GM19452 (cell line): ENCODE data around the gene FOXE1.

ENCODE experiments used
- ATAC-seq: cut with Tn5 transposase; IDR thresholded peaks from one replicate; pipeline ENCODE4 v1.9.1; 2021; ENCODE audit not compliant: unreplicated experiment

Gene FOXE1

DNA sequence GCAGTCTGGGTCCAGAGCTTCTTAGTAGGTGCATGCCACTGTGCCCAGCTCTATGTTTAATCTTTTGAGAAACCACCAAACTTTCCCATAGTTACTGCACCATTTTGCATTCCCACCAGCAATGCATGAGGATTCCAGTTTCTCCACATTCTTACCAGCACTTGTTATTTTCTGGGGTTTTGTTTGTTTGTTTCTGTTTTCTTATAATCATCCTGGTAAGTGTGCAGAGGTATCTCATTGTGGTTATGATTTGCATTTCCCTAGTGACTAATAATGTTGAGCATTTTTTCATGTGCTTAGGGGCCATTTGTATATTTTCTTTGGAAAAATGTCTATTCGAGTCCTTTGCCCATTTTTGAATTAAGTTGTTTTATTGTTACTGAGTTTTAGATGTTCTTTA, 11.4 kb downstream of the FOXE1 start:
- ATAC-seq: no peak

- no peak for ATAC-seq
Measured at GRCh38 chr9:97866300-97866699, 13.3 kb downstream of the FOXE1 start.

DNA sequence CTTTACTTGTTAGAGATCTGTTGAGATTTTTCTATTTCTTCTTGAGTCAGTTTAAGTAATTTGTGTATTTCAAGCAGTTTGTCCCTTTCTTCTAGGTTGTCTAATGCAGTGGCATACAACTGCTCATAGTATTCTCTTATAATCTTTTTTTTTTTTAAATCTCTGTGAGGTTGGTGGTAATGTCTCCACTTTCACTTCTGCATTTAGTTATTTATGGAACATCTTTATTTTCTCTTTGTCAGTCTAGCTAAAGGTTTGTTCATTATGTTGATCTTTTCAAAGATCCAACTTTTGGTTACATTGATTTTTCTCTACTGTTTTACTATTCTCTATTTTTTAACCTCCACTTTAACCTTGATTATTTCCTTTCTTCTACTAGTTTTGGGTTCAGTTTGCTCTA, 13.8 kb downstream of the FOXE1 start:
- ATAC-seq: no peak

- no peak for ATAC-seq
Measured at GRCh38 chr9:97868859-97869258, 15.8 kb downstream of the FOXE1 start.

DNA sequence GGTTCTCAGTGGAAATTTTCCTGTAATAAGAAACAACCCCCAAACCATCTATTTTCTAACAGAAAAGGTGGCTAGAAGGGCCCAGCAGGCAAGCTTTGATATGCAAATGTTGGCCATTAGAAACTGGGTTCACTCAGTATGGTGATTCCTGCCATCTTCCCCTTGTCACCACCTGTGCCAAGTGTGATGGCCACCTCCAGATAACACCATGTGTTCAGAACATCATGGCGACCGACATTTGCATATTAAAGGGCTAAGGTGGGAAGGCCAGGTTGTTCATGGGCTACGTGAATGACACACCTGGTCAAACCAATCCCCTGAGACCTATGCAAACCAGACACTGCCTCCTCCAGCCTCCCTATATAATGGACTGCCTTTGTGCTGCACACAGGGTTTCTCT, 20.4 kb downstream of the FOXE1 start:
- ATAC-seq: no peak

GRCh38 chr9:97873882-97874281, 20.9 kb downstream of the FOXE1 start:
- ATAC-seq: no peak

DNA sequence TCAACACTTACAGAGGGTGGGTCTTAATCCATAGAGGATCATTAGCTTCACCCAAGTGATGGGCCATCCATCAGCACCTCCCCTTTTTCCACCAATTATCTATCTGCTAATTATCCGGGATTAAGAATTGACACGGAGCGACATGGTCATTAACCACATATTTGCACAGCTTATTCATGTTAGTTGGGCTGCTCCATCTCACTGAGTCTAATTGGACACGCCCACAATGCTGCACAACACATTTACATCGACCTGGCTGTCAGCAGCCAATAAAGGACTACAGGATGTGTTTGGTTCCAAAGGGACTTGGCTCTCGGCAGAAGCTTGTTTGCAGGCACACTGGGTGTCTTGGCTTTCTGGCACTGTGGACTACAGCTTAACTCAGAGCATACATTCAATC, 21.6 kb downstream of the FOXE1 start:
- ATAC-seq: no peak

- no peak for ATAC-seq
Measured at GRCh38 chr9:97875111-97875510, 22.1 kb downstream of the FOXE1 start.

GRCh38 chr9:97876061-97876460, 23.0 kb downstream of the FOXE1 start:
- no peak for ATAC-seq

GRCh38 chr9:97880336-97880735, 27.3 kb downstream of the FOXE1 start:
- ATAC-seq: no peak

DNA sequence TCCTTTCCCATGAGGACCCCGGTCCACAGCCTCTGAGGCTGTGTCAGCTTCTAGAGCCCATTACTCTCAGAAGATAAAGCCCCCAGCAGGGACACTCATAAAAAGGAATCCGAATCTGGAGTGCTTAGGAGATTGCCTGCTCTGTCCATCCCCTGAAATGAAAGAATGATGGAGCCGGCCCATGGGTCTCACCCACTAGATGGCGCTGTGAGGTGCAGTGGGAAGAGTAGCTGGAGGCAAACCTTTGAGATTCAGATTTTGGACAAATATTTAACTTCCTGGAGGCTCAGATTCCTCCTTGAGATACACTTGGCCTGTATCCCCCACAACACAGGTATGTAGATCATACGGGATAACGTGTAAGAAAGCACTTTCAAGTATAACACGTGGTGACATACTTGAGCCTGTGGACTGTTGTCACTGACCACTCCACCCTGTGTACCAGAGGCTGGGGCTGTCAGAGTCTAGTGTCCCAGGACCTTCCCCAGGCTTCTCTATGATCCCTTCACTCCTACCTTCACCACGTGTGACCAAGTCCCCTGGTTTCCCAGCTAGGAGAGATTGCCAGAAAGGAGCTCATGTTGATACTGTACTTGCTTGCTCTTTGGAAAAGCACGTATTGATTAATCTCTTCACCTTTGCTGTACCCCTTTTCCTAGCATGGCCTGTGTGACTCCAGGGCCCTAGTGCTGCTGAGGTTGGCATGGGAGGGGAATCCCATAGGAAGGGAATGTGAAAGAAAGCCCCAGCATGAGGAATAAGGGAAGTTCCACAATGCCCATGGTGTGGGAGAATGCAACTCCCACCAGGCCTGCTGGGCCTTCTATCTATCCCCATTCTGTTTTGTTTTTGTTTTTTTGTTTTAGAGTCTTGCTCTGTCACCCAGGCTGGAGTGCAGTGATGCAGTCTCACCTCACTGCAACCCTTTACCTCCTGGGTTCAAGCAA, 37.2 kb downstream of the FOXE1 start:
- no peak for ATAC-seq

- no peak for ATAC-seq
Measured at GRCh38 chr9:97891736-97892135, 38.7 kb downstream of the FOXE1 start.

DNA sequence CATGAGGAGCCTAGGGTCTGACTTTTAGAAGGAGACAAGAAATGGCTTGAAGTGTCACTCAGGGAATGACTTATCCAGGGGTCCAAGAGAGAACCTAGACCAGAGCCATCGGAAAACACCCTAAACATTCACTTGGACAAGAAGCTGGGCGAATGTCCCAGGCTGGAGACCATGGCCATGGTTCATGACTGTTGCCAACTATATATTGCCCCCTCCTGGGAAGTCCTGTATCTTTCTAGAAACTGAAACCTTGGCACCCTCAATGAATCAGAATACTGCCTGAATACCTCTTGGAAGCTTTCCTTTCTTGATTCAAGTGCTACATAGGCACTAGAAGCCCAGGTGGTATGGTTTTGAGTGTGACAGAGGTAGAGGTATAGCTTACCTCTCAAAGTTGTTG, 39.4 kb downstream of the FOXE1 start:
- ATAC-seq: no peak

DNA sequence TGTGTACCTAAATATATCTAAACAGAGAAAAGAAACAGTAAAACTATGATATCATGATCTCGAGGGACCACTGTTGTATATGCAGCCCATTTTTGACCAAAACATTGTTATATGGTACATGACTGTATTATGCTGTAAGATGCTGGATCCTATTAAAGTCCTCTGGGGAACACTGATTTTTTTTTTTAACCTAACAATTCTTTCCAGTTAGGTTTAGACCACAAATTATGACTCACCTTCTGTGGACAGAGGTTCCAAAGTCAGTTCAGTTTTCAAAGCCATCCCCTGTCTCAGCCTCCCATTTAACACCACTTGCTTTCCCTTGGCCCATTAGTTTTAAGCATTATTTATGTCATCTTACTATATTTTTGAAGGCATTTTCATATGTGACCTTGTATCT, 42.2 kb downstream of the FOXE1 start:
- no peak for ATAC-seq

GRCh38 chr9:97895695-97896332, 42.8 kb downstream of the FOXE1 start:
- no peak for ATAC-seq

GRCh38 chr9:97900103-97900737, 47.2 kb downstream of the FOXE1 start:
- no peak for ATAC-seq

GRCh38 chr9:97900738-97901565, 47.9 kb downstream of the FOXE1 start:
- ATAC-seq: no peak

- ATAC-seq: no peak
Measured at GRCh38 chr9:97903177-97903576, 50.2 kb downstream of the FOXE1 start.

DNA sequence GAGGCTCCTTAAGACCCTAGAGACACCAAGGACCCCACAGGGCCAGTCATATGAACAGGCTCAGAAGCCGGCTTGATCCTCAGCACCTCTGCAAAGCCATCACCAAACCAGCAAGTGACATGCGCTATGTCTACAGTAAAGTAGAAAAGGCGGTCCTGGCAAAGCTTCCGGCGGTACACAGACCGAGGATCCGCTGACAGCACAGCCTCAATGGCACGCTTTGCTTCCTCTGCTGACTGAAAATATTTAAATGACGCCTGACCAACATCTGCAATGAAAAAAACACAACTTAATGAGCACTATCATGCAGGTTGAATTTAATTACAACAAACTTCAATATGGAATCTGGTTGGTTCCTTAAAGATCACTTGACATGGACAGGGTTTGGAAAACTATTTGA, 51.7 kb downstream of the FOXE1 start:
- ATAC-seq: no peak

DNA sequence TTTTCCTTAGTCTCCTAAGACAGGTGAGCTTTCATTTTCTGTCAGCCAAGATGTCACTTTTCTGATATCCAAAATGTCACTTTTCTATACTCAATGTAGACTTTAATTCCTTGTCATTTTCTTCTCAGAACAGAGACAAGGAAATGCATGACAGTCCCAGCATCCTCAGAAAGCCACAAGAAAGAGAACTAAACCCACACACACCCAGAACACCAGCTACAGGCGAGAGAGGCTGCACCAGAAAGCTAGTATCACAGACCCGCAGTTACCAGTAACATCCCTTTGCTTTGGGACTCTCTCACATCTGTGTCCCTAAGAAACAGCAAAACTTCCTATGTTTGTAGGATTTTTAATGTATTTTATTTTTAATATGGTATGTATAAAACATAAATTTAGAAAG, 52.2 kb downstream of the FOXE1 start:
- no peak for ATAC-seq
